ENCODE data around the gene ACER2.
A peak's percentile ranks its signal among the peaks of the same experiment; 100 is the strongest.

Gene ACER2

DNA sequence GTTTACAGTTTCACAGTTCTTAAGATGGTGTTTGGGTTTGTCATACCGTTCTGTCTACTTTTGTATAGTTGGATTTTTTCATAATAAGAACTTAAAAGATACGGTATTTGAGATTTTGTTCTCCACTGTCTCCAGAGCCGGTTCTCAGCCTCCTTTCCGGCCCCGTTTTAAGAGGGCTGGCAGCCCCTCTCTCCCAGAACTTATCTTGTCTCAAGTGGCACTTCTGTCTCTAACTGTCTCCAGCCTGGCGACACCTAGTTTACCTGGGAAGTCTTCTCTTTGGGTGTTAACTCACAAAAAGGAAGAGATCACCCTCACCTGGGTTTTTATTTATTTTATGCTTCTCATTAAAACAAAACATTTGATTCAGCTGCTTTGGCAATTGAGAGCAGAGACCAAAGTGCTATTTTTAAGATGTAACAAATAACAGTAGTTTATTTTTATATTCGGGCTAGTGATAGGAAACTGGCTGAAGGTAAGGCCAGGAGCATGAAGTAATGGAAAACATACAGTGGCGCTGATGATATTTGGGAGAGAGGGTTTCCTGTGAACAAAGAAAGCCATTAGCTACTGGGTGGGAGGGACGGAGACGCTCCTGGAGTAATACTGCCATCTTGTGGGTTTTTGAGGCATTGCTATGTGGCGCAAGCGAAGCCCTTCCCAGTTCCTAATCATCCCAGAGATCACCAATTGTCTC lies 48.3 kb downstream of the ACER2 start:
- peak; percentile 69 for DNase-seq

DNA sequence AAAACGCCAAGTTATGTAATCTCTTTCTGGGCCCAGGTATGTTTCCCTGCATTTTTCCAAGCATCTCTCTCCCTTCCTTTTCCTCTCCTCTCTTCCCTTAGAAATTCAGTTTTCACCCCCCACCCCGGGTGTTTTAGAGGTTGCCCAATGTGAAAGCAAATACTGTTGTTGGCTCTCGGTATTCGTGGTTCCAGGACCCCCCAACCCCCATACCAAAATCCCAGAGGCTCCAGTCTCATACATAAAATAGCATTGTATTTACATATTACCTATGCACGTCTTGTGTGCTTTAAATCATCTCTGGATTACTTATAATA lies 48.8 kb downstream of the ACER2 start:
- no peak for DNase-seq

DNA sequence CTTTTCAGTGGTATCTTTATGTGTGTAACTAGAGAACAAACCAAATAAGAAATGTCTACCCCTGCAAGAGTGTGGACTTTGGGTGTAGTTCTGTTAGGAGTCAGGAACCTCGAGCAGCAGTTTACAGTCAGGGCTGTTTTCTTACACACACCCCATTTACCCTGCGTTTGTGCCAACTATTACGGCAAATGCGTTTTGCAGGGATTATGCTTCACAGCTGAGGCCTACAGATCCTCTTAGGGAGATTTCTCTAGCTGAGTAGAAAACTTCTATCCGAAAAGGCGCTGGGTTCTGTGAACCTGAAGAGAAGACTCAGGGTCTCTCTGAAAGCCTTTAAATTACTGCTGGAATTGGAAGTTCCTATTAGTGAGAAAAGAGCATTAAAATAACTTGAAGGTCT lies 51.4 kb downstream of the ACER2 start:
- no peak for DNase-seq

DNA sequence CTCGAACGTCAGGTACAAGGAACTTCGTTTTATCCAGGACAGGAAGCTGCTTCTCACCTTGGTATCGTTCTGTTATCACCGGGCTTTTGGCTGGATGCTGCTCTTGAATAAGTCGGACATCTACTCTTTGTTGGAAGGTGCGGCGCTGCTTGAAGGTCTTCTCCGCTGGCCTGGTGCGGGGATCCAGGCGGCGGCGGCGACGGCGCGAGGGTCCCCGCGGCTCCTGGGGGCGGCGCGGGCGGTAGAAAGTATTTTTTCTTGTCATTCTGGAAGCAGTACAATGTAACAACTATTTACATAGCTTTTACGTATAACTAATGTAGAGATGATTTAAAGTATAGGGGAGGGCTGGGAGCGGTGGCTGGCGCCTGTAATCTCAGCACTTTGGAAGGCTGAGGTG lies 52.3 kb downstream of the ACER2 start:
- DNase-seq = no peak

DNA sequence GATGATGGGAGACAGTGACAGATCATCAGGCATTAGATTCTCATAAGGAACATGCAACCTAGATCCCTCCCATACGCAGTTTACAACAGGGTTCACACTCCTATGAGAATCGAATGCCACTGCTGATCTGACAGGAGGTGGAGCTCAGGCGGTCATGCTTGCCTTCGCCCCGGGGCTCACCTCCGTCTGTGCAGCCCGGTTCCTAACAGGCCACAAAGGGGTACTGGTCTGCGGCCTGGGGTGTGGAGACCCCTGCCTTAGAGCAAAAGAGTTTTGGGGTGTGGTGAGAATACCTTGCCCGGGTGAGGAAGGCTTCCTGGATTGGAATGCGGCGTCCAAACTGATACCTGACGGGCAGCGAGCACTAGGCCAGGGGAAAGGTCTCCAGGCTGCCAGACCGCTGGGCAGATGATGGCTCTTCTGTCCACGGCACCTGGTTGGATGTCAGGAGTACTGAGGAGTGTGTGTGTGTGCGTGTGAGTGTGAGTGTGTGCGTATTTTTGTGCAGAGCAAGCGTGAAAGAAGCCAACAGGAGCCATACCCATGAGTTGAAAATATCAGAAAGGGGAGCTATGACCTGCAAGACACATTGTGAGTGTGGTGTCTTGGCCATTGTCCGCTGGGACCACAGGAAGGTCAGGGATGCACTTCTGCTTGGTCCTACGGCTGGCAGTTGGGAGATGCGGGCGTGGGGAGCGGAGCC lies 55.4 kb downstream of the ACER2 start:
- no peak for DNase-seq

DNA sequence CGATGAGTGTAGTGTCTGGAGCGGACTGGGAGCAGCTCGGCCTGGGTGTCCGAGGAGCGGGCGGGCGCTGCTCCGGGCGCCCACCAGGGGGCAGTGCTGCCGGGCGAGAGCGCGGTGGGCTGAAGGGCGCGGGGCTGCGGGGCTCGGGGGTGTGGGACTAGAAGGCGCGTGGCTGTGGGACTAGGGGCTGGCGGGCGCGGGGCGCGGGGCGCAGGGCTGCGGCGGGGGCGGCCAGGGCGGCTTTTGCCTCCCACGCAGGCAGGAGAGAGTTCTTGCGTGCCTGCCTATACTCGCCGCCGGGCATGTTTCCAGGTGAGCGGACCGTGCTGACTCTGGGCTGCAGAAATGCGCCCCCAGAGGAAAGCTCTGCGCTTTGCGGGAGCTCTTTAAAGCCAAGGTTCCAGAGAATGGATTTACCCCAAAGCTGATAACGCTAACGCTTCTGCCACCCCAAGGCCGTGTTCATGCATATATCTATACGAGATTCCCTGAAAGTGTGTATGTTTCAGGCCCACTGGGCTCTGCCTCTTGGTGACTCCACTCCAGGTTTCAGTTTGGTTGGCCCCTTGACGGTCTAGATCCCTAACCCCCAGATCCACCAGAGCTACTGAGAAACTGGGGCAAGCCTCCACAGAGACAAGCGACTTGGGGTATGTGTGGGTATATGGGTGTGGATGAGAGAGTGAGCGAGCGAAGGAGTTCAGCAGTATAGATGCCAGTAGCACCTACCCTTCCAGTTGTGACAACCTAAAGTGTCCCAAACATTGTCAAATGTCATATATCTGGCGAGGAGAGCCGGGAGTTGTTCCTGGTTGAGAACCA lies 56.2 kb downstream of the ACER2 start:
- DNase-seq = peak; percentile 59

DNA sequence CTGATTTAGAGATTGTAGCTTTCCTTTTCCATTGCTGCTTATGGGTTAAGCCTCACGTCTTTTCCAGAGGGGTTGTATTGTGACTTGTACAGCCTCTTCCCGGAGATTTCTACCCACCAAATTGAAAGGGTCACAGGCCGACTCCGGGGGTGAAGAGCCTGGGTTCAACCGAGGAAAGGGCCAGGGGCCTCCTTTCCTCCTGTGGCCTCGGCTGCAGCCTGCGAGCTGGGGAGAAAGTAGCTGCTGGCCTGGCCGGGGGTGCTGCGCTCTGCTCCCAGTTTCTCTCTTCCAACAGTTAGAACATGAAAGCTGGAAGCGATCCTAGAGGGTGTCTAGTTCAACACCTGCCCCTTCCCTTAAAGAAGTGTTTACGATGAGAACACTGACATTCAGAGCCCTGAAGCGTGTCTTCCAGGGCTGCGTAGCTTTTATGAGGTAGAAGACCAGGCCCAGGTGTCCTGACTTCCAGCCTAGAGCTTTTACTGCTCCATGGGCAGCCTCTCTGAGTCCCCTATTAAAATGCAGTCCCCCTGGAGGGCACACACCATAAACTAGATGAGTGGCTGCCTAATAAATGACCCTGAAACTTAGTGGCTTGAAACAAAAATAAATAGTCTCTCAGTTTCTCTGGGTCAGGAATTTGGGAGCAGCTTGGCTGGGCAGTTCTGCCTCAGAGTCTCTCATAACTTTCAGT lies 56.9 kb downstream of the ACER2 start:
- DNase-seq = no peak

DNA sequence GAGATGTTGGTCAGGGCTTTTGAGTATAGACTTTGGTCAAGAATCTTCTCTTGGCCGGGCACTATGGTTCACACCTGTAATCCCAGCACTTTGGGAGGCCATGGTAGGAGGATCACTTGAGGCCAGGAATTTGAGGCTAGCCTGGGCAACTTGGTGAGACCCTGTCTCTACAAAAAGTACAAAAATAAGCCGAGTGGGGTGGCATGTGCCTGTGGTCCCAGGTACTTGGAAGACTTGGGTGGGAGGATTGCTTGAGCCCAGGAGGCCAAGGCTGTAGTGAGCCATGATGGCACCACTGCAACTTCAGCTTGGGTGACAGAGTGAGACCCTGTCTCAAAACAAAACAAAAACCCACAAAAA lies 57.5 kb downstream of the ACER2 start:
- no peak for DNase-seq

DNA sequence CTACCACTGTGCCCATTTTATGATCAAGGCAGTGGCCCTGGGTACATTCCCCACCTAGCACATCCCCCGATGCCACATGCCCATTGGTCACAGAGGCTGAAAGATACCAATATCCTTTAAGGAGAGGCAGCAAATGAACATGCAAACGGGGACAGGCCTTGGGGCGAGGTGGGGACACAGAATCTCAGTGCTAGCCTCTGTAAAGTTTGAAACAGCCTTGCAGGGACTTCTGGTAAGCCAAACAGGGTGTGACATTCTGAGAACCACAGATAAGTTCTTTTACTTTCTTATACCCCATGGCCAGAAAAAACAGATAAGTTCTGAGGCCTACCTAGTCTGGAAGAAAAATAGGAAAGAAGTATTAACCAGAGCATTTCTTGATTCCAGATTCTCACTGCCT lies 60.5 kb downstream of the ACER2 start:
- no peak for DNase-seq

DNA sequence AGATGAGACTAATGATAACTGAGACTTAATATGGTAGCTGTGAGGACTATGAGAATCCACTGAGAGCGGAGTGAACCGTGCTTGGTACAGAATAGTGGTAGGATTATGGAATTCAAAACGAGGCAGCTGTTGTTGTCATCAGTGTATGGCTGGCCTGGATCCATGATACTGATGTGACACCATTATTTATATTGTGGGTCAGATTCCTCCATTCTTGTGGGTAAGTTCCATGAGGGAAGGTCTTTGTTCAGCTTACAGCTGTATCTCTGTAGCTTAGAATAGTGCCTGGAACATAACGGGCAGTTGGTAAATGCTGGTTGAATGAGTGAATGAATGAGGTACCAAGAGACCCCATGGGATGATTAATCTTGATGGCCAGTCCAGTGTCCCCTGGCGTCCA lies 61.8 kb downstream of the ACER2 start:
- no peak for DNase-seq

DNA sequence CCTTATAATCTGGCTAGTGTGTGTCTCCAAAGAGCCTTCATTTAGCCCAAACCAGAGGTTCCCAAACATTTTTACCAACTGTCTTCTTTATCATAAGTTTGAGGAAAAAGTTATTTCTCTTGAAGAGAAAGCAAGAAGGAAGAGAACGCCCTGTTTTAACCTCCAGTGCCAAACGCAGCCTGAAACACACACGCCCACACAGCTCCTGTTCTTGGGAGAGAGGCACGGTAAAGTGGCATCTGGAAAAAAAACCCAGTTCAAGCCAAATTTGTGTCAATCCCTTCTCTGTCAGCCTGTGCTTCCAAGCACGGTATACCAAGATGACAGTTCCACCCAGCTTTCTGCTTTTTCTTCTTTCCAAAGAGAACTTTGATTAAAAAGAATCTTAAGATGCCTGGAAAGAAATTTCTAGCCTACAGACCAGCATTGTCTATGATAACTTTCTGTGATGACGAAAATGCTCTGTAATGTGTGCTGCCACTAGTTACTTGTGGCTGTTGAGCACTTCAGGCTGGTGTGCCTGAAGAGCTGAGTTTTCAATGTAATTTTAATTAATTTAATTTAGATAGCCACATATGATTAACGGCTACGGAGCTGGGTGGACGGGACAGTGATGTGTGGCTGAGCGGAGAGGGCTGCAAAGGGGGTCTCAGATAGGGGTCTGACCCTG lies 62.3 kb downstream of the ACER2 start:
- DNase-seq = no peak

DNA sequence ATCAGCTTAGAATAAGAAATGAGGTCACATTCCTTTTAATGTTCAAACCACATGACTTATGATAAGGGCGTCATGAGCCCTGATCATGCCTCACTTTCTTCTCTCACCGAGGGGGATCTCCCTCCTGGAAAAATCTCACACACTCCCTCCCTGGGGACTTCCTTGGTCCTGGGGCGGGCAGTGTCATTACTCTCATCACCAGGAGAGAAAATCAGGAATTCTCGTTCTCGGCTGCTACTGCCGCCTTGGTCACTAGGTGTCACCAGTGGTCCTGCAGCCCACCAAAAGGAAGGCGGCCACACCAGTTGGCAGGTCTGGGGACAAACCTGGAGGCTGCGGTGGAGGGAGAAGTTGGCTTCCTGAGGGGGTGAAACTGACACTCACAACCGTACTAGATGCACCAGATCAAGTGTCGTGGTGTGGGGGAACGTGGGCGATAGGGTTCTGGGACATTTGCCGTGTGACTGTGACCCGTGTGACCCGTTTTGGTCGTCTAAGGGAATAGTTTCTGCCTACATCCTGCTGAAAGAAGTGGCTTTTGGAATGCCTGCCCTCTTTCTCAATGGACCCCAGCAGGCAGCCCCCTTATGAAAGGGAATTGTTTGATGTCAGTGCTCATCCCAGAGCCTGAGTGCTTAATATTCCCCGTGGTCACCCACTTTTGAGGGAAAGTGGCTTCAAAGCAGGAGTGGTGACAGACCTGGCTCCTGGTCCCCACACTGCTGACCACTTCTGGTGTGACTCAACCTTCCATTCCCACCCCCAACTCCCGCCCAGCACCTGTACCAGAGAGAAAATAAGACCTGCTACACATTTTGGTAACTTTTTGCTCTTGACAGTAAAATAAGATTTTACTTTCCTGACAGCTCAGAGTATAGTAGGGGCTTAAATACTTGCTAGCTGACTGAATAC lies 63.2 kb downstream of the ACER2 start:
- DNase-seq = peak; percentile 21

DNA sequence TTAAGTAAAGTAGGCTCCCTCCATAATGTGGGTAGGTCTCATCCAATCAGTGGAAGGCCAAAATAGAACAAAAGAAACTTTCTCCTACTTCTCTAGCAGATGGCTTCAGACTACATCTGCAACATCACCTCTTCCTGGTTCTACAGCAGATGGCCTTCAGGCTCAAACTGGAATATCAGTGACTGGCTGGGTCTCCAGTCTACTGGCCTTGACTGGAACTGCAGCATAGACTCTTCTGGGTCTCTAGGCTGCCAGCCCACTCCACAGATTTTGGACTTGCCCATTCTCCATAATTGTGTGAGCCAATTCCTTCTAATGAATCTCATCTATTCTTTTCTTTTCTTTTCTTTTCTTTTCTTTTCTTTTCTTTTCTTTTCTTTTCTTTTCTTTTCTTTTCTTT lies 64.8 kb downstream of the ACER2 start:
- no peak for DNase-seq

DNA sequence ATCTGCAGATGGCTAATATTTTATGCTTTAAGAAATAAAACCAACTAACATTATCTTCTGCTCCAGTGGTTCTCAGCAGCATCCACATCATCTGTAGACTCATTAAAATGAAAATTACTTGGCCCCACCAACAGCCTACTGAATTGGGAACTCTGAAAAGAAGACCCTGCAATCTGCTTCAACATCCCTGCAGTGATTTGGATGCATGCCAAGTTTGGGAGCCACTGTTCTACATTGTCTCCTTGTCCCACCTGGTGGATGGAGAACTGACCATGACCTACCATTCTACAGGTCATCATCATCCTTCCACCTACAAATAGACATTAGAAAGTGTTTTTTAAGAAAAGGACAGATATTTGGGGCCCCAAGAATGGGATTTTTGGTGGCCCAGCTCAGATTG lies 71.1 kb downstream of the ACER2 start:
- DNase-seq = no peak

DNA sequence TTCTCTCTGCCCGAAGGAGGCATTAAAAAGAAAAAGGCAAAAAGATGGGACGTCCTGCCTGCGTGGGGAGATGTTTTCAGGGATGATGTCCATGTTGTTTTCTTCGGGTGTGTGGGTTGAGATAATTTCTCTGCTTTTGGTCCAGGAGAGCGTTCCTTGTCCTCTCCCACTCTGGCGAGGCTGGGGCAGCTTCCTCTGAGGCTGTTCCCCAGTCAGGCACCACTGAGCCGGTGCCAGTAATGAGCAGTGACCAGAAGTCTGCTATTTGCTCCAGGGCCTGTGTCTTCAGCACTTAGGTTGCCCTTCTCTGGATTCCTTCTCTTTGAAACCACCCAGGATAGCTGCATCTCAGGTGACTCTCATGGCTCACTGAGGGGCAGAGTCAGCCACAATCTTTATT lies 71.5 kb downstream of the ACER2 start:
- no peak for DNase-seq

DNA sequence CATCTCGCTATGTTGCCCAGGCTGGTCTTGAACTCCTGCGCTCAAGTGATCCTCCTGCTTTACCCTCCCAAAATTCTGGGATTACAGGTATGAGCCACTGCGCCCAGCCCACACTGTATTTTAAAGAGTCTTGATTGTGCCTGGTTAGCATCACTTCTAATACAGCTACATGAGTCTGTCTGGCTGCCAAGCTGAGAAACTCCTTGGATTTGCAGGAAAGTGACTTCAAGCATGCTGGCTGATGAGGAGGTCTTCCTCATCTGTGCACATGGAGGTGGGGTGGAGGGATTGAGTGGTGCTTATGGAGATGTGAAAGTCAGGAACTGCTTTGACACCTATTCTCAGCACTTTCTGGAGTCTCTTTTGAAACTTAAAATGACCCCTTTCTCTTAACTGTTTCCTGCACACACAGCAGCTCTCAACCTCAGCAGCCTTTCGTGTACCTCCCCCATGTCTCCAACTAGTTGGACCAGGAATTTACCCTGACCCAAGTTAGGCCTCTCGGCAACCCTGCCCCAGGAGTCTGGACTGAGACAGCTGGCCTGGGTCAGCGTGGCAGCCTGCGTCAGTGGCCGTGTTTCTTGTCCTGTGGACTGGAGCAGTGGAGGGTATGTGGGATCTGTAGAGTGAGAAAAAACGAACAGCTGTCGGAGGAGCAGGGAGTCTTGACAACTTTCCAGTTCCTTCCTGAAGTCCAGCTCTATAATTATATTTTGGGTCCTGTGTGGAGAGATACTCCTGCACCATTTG lies 72.5 kb downstream of the ACER2 start:
- DNase-seq = no peak

DNA sequence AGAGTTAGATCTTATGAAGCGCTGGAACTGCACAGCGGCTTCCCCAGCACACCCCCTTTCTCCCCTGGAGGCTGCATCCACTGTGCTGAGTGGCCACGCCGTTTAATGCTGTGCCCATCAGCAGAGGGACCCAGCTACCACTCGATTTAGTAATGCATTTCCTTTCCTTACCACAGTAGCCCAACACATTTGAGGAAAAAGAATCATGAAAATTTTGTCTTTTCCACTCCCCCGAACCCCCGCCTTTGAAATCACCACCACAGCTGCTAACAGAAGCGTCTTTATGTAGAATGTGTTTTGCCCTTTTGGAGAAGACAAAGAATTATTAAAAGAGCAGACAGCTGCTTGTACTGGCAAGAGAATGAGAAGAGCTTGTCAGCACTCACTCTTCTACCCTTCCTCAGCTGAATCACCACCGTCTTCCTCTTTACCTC lies 73.2 kb downstream of the ACER2 start:
- no peak for DNase-seq

DNA sequence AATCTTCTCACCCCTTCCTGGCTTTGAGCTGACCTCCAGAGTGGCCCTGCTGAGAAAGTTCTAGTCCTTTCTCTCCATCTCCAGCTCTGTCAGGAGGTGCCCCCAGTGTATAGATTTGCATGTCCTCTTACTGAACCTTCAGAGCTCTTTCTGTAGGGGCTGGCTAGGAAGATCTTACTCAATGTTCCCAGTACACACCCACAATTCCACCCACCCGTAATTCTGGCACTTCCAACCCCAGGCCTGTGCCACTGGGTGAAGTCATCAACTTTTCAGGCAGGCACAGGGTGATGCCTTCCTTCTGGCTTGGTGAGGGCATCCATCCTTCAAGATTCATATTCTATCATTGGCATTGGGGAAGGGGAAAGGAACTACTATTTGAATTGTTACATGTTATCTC lies 75.9 kb downstream of the ACER2 start:
- DNase-seq = no peak

DNA sequence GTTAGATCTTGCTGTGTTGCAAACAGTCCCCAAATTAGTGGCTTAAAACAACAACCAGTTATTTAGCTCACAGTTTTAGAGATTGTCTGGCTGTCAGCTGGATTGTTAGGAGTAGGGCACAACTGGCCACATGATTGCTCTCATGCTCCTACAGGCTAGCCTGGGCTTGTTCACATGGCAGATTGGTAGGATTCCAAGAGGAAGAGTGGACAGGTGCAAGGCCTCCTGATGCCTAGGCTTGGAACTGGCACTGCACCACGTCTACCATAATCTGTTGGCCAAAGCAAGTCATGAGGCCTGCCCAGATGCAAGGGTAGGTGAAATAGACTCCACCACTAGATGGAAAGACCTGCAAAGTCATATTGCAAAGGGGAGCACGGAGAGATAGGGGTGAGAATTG lies 76.4 kb downstream of the ACER2 start:
- no peak for DNase-seq

DNA sequence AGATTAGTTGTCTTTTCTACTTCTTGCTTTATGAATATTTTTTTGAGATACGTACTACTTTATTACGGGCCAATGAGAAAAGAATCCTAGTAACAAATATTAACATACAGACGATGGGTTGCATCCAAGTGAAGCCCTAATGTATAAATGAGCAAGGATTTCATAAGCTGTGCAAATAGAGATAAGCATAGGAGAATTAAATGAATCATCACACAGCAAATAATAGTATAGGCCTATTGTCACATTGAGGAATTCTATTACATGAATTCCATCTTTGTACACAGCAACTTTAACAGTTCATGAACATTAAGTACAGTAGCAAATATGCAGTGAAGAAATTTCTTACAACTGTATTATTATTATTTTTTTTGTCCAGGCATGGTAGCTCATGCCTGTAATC lies 78.0 kb downstream of the ACER2 start:
- no peak for DNase-seq

DNA sequence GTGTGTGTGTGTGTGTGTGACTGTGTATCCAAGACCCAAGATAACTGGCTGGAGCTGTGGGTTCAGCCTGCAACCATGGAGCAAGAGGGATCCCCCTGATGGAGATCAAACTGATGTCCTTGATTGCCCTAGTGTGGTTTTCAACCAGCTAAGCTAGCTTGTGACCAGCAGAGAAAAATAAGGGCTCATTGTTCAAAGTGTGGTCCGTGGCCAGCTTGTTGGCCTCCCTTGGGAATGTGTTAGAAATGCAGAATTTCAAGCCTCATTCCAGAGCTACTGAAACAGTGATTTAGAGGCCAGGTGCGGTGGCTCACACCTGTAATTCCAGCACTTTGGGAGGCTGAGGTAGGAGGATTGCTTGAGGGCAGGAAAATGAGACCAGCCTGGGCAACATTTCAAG lies 79.9 kb downstream of the ACER2 start:
- DNase-seq = no peak
